LHCN-M2 (cell line): ENCODE data around the gene CFAP91. TPM values are rescaled to one million over a fixed set of nuclear protein-coding genes. Genes with fewer than 3 reads are reported as not detected.
A peak's percentile ranks its signal among the peaks of the same experiment; 100 is the strongest.
"Not testable (repeated sequence)": the region's sequence is repeated elsewhere in the genome, so short reads cannot be mapped to it uniquely, and the experiment has no call there.

Experiments used
- DNase-seq: peaks from one replicate; pipeline ENCODE4 v3.0.0-alpha.2; 2012; ENCODE audit warnings: low read depth
- total RNA-seq: library from RNA; depleted of rRNA; stranded (reverse); fragments of >200 nt; gene quantifications from 2 replicates; pipeline ENCODE4 v1.2.3, GENCODE V29; 2014

The CFAP91 gene
- total RNA-seq, 1 experiment from 2014 or later, result 1.3 TPM

- peak; percentile 95 for DNase-seq
Measured at GRCh38 chr3:119676771-119677640, 25.8 kb upstream of the CFAP91 start, which contains the start of gene COX17. COX17 (minus strand) TSS chr3:119677406; CDS start chr3:119677310, 96 bp downstream.

GRCh38 chr3:119677641-119677934, 25.2 kb upstream of the CFAP91 start:
- no peak for DNase-seq

GRCh38 chr3:119678209-119678608, 24.6 kb upstream of the CFAP91 start:
- DNase-seq, result not testable (repeated sequence)

GRCh38 chr3:119679874-119680273, 22.9 kb upstream of the CFAP91 start:
- no peak for DNase-seq

GRCh38 chr3:119681279-119681678, 21.5 kb upstream of the CFAP91 start:
- DNase-seq, result peak; percentile 33

- DNase-seq, result no peak
Measured at GRCh38 chr3:119683421-119683820, 19.4 kb upstream of the CFAP91 start.

- peak; percentile 38 for DNase-seq
Measured at GRCh38 chr3:119690043-119690656, 12.7 kb upstream of the CFAP91 start.

GRCh38 chr3:119695480-119695879, 7.3 kb upstream of the CFAP91 start:
- DNase-seq, result peak; percentile 37

GRCh38 chr3:119697394-119697793, 5.4 kb upstream of the CFAP91 start:
- no peak for DNase-seq

- no peak for DNase-seq
Measured at GRCh38 chr3:119700269-119700919, 2.4 kb upstream of the CFAP91 start.

GRCh38 chr3:119700920-119701734, 1.7 kb upstream of the CFAP91 start:
- no peak for DNase-seq

GRCh38 chr3:119703820-119704531, 1.2 kb downstream of the CFAP91 start:
- DNase-seq, result no peak

- DNase-seq, result no peak
Measured at GRCh38 chr3:119715105-119715504, 12.3 kb downstream of the CFAP91 start.

GRCh38 chr3:119716998-119717397, 14.2 kb downstream of the CFAP91 start:
- no peak for DNase-seq

GRCh38 chr3:119717520-119717919, 14.7 kb downstream of the CFAP91 start:
- DNase-seq, result no peak

GRCh38 chr3:119723022-119723421, 20.2 kb downstream of the CFAP91 start:
- no peak for DNase-seq

GRCh38 chr3:119726909-119727308, 24.1 kb downstream of the CFAP91 start:
- no peak for DNase-seq

GRCh38 chr3:119729996-119730395, 27.2 kb downstream of the CFAP91 start:
- no peak for DNase-seq

- DNase-seq, result peak; percentile 56
Measured at GRCh38 chr3:119731560-119732343, 28.9 kb downstream of the CFAP91 start.

- DNase-seq, result no peak
Measured at GRCh38 chr3:119733812-119734211, 31.0 kb downstream of the CFAP91 start.
